Loucy (cell line): Measurements from ENCODE around the gene PRKN.

Experiments used
- EZH2phosphoT487 ChIP-seq: fragments of 200-600 bp; IDR thresholded peaks from 2 replicates; pipeline ENCODE4 v1.6.1; 2018; ENCODE audit warnings: antibody characterized with exemption, mild to moderate bottlenecking, moderate library complexity, borderline replicate concordance
- TF ChIP-seq, protein P1 (sequence below): fragments of 200-600 bp; sonication (generic); conservative IDR thresholded peaks from 2 replicates; pipeline ENCODE4 v1.5.1; 2014; ENCODE audit warnings: mild to moderate bottlenecking, antibody characterized with exemption, low read length

- TF ChIP-seq, protein P1, sequence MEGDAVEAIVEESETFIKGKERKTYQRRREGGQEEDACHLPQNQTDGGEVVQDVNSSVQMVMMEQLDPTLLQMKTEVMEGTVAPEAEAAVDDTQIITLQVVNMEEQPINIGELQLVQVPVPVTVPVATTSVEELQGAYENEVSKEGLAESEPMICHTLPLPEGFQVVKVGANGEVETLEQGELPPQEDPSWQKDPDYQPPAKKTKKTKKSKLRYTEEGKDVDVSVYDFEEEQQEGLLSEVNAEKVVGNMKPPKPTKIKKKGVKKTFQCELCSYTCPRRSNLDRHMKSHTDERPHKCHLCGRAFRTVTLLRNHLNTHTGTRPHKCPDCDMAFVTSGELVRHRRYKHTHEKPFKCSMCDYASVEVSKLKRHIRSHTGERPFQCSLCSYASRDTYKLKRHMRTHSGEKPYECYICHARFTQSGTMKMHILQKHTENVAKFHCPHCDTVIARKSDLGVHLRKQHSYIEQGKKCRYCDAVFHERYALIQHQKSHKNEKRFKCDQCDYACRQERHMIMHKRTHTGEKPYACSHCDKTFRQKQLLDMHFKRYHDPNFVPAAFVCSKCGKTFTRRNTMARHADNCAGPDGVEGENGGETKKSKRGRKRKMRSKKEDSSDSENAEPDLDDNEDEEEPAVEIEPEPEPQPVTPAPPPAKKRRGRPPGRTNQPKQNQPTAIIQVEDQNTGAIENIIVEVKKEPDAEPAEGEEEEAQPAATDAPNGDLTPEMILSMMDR = no peak
- TF ChIP-seq EZH2phosphoT487 = no peak
Observed at GRCh38 chr6:161745594-161746141, 981.9 kb downstream of the PRKN start.
